ENCODE data around the gene GSTM3. TPM values are rescaled to one million over a fixed set of nuclear protein-coding genes. Genes with fewer than 3 reads are reported as not detected.
"Not testable (repeated sequence)": the region's sequence is repeated elsewhere in the genome, so short reads cannot be mapped to it uniquely, and the experiment has no call there.

The GSTM3 gene
- total RNA-seq, 2 experiments from 2014 or later = not detected

DNA sequence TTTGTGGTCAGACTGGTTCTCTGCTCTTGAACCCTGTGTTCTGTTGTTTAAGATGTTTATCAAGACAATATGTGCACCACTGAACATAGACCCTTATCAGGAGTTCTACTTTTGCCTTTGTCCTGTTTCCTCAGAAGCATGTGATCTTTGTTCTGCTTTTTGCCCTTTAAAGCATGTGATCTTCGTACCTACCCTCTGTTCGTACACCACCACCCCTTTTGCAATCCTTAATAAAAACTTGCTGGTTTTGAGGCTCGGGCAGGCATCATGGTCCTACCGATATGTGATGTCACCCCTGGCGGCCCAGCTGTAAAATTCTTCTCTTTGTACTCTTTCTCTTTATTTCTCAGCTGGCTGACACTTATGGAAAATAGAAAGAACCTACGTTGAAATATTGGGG lies 56.1 kb downstream of the GSTM3 start:
- BruUV-seq (replicated peaks); H3K4me2 ChIP-seq (ENCODE audit: low read length); DNase-seq (ENCODE audit: low spot score); POLR2A ChIA-PET; H4K20me1 ChIP-seq (ENCODE audit: insufficient read depth, low read length); CTCF ChIA-PET (ENCODE audit: unreplicated experiment); H3K4me3 ChIP-seq (ENCODE audit: low read depth, low read length, poor library complexity, severe bottlenecking); H3K9me3 ChIP-seq (ENCODE audit: low read length); H2AFZ ChIP-seq (ENCODE audit: low read length); H3K79me2 ChIP-seq (ENCODE audit: insufficient read depth, low read depth, low read length); H3K9me2 ChIP-seq (ENCODE audit: insufficient read depth, low read length); intact Hi-C loops (cut with micrococcal nuclease; ENCODE audit: unreplicated experiment); H3K36me3 ChIP-seq (ENCODE audit: insufficient read depth, low read length); H3K27ac ChIP-seq (ENCODE audit: low read depth, low read length, poor library complexity, severe bottlenecking); H3K4me1 ChIP-seq (ENCODE audit: insufficient read depth, low read length, poor library complexity, severe bottlenecking): not testable (repeated sequence)

Other genes with a start within 250 kb of the GSTM3 start
- 5.8 and 6.2 TPM in 2 replicates for gene CYB561D1, start 246.9 kb downstream of the GSTM3 start, total RNA-seq (2014; rRNA removed; shearing (Covaris generic))
- gene CYB561D1, start 246.9 kb downstream of the GSTM3 start, total RNA-seq (2022) = 10.5 and 11.3 TPM in 2 replicates
- 0.16 and 0.33 TPM in 2 replicates for gene AMIGO1, start 231.3 kb downstream of the GSTM3 start, total RNA-seq (2014; rRNA removed; shearing (Covaris generic))
- gene AMIGO1, start 231.3 kb downstream of the GSTM3 start, total RNA-seq (2022) = 0.15 and 0.17 TPM in 2 replicates
- gene GPR61, start 201.2 kb downstream of the GSTM3 start, total RNA-seq (2014; rRNA removed; shearing (Covaris generic)) = not detected in 2 replicates
- not detected in 2 replicates for gene GPR61, start 201.2 kb downstream of the GSTM3 start, total RNA-seq (2022)
- gene GNAI3, start 192.4 kb downstream of the GSTM3 start, total RNA-seq (2014; rRNA removed; shearing (Covaris generic)) = 3.8 and 4.1 TPM in 2 replicates
- 5.4 and 6.1 TPM in 2 replicates for gene GNAI3, start 192.4 kb downstream of the GSTM3 start, total RNA-seq (2022)
- not detected in 2 replicates for gene GNAT2, start 121.4 kb downstream of the GSTM3 start, total RNA-seq (2014; rRNA removed; shearing (Covaris generic))
- 1.3 and 2.0 TPM in 2 replicates for gene GNAT2, start 121.4 kb downstream of the GSTM3 start, total RNA-seq (2022)
- 51.8 and 62.7 TPM in 2 replicates for gene AMPD2, start 121.2 kb downstream of the GSTM3 start, total RNA-seq (2014; rRNA removed; shearing (Covaris generic))
- 56.8 and 66.2 TPM in 2 replicates for gene AMPD2, start 121.2 kb downstream of the GSTM3 start, total RNA-seq (2022)
- gene GSTM4, start 84.9 kb downstream of the GSTM3 start, total RNA-seq (2014; rRNA removed; shearing (Covaris generic)) = 3.4 and 6.0 TPM in 2 replicates
- 6.8 and 8.0 TPM in 2 replicates for gene GSTM4, start 84.9 kb downstream of the GSTM3 start, total RNA-seq (2022)
- 0.38 and 1.4 TPM in 2 replicates for gene GSTM2, start 73.0 kb downstream of the GSTM3 start, total RNA-seq (2014; rRNA removed; shearing (Covaris generic))
- gene GSTM2, start 73.0 kb downstream of the GSTM3 start, total RNA-seq (2022) = 0.76 and 0.89 TPM in 2 replicates
- gene GSTM1, start 53.2 kb downstream of the GSTM3 start, total RNA-seq (2014; rRNA removed; shearing (Covaris generic)) = not detected in 2 replicates
- not detected in 2 replicates for gene GSTM1, start 53.2 kb downstream of the GSTM3 start, total RNA-seq (2022)
- gene GSTM5, start 28.8 kb downstream of the GSTM3 start, total RNA-seq (2014; rRNA removed; shearing (Covaris generic)) = not detected in 2 replicates
- not detected in 2 replicates for gene GSTM5, start 28.8 kb downstream of the GSTM3 start, total RNA-seq (2022)
- gene EPS8L3, start 22.9 kb upstream of the GSTM3 start, total RNA-seq (2014; rRNA removed; shearing (Covaris generic)) = not detected in 2 replicates
- not detected in 2 replicates for gene EPS8L3, start 22.9 kb upstream of the GSTM3 start, total RNA-seq (2022)
- not detected in 2 replicates for gene CSF1, start 169.8 kb upstream of the GSTM3 start, total RNA-seq (2014; rRNA removed; shearing (Covaris generic))
- gene CSF1, start 169.8 kb upstream of the GSTM3 start, total RNA-seq (2022) = not detected in 2 replicates
- 18.5 and 20.5 TPM in 2 replicates for gene AHCYL1, start 243.7 kb upstream of the GSTM3 start, total RNA-seq (2014; rRNA removed; shearing (Covaris generic))
- gene AHCYL1, start 243.7 kb upstream of the GSTM3 start, total RNA-seq (2022) = 45.5 and 52.8 TPM in 2 replicates

All from OCI-LY7 (cell line).